Keratinocyte (primary cell): ENCODE results near the gene CLCN7. TPM values are rescaled to one million over a fixed set of nuclear protein-coding genes. Genes with fewer than 3 reads are reported as not detected.
A peak's percentile ranks its signal among the peaks of the same experiment; 100 is the strongest.

Source experiments
- DNase-seq: peaks from one replicate; pipeline ENCODE4 v3.0.0-alpha.2; 2011; ENCODE audit warnings: low read depth, missing footprints, low spot score
- FAIRE-seq: peaks from 2 replicates; lab custom pipeline; 2011; peaks lifted over from hg19 to GRCh38; lab: Jason Lieb, UNC
- H2AFZ ChIP-seq: 2 replicates; pipeline ENCODE4 v1.6.0; 2012; ENCODE audit warnings: low read length, control low read depth, inconsistent platforms; ENCODE audit not compliant: control insufficient read depth
- H3K27ac ChIP-seq: 2 replicates; pipeline ENCODE4 v1.5.1; 2011; ENCODE audit warnings: low read length; ENCODE audit not compliant: control insufficient read depth, insufficient read depth
- H3K27me3 ChIP-seq: 3 replicates; pipeline ENCODE4 v1.6.0; 2011; ENCODE audit warnings: low read length; ENCODE audit not compliant: control insufficient read depth, insufficient read depth; ENCODE audit errors: extremely low read depth
- H3K36me3 ChIP-seq, 2 experiments: 2 replicates in 1 of 2; 3 replicates in 1 of 2; pipeline ENCODE4 v1.5.1; 2011; ENCODE audit warnings: low read length in 2 of 2, mild to moderate bottlenecking in 1 of 2; ENCODE audit not compliant: control insufficient read depth in 2 of 2, insufficient read depth in 2 of 2; ENCODE audit errors: extremely low read depth in 1 of 2
- H3K4me1 ChIP-seq: 3 replicates; pipeline ENCODE4 v1.5.1; 2011; ENCODE audit warnings: low read length; ENCODE audit not compliant: control insufficient read depth, insufficient read depth; ENCODE audit errors: extremely low read depth
- H3K4me2 ChIP-seq: 3 replicates; pipeline ENCODE4 v1.6.0; 2011; ENCODE audit warnings: low read depth, low read length; ENCODE audit not compliant: control insufficient read depth, insufficient read depth; ENCODE audit errors: extremely low read depth
- H3K4me3 ChIP-seq, 3 experiments: fragments of 200-600 bp in 1 of 3; sonication (generic) in 1 of 3; 2 replicates in 2 of 3; 3 replicates in 1 of 3; pipeline ENCODE4 v1.5.1; 2011 to 2016; ENCODE audit warnings: low read length in 3 of 3, mild to moderate bottlenecking in 3 of 3, control low read depth in 2 of 3, inconsistent platforms in 1 of 3, low read depth in 1 of 3, mixed read lengths in 1 of 3, mixed run types in 1 of 3, moderate library complexity in 1 of 3; ENCODE audit not compliant: control insufficient read depth in 2 of 3, insufficient read depth in 2 of 3; ENCODE audit errors: extremely low read depth in 1 of 3
- H3K79me2 ChIP-seq: 2 replicates; pipeline ENCODE4 v1.6.0; 2012; ENCODE audit warnings: low read length; ENCODE audit not compliant: control insufficient read depth, insufficient read depth
- H3K9ac ChIP-seq: 3 replicates; pipeline ENCODE4 v1.6.0; 2011; ENCODE audit warnings: low read length; ENCODE audit not compliant: control insufficient read depth, insufficient read depth; ENCODE audit errors: extremely low read depth
- H3K9me1 ChIP-seq: 3 replicates; pipeline ENCODE4 v1.6.0; 2011; ENCODE audit warnings: low read length; ENCODE audit not compliant: control insufficient read depth, insufficient read depth; ENCODE audit errors: extremely low read depth
- H3K9me3 ChIP-seq: 2 replicates; pipeline ENCODE4 v1.5.1; 2012; ENCODE audit warnings: low read depth, low read length; ENCODE audit not compliant: control insufficient read depth
- H4K20me1 ChIP-seq: 3 replicates; pipeline ENCODE4 v1.6.0; 2011; ENCODE audit warnings: low read length; ENCODE audit not compliant: control insufficient read depth, insufficient read depth; ENCODE audit errors: extremely low read depth
- CTCF ChIP-seq, 3 experiments: IDR thresholded peaks in 1 of 3; conservative IDR thresholded peaks in 1 of 3; optimal IDR thresholded peaks in 1 of 3; 2 replicates in 2 of 3; 3 replicates in 1 of 3; pipeline versions ENCODE3 to v1.5.1; 2011; ENCODE audit warnings: low read length in 3 of 3, mild to moderate bottlenecking in 3 of 3, moderate library complexity in 2 of 3, control low read depth in 1 of 3, inconsistent platforms in 1 of 3; ENCODE audit not compliant: insufficient read depth in 2 of 3; ENCODE audit errors: extremely low read depth in 1 of 3
- EZH2 ChIP-seq: IDR thresholded peaks from one replicate; pipeline ENCODE4 v1.6.1; 2012; ENCODE audit warnings: inconsistent platforms, mild to moderate bottlenecking, low read length, moderate library complexity
- dilution Hi-C: fragments of 300-500 bp; cut with MboI; formaldehyde crosslinking; loops from one replicate; pipeline ENCODE4 v1.7.0; 2020; ENCODE audit warnings: low sequenced_read_pairs; ENCODE audit not compliant: extremely low pct_ligation_motif_present
- polyA plus RNA-seq, 5 experiments: library from polyadenylated mRNA; depleted of rRNA in 3 of 5; stranded (reverse) in 3 of 5; stranded (forward) in 1 of 5; unstranded in 1 of 5; fragments of >200 nt; gene quantifications; 1 replicate in 1 of 5; 2 replicates in 3 of 5; 3 replicates in 1 of 5; pipeline versions ENCODE4 v1.2.1 to v1.2.3, GENCODE V29; 2011 to 2012; ENCODE audit warnings: missing spikeins in 2 of 5, low read depth in 1 of 5, low replicate concordance in 1 of 5

The CLCN7 gene
- polyA plus RNA-seq, 1 donor (not counting 4 experiments of a cell fraction or from before 2014, with no cell fraction given), result 13.3 TPM

- no peaks in the 10 kb centered on the region for H4K20me1 ChIP-seq
- TF ChIP-seq CTCF (optimal IDR thresholded peaks at IDR 0.05 in 1 of 3, IDR thresholded peaks at IDR 0.05 in 1 of 3, conservative IDR thresholded peaks at IDR 0.05 in 1 of 3; ENCODE audit: extremely low read depth in 1 of 3, insufficient read depth in 2 of 3, low read length in 3 of 3) (no peak), EZH2 (no peak)
- H3K36me3 ChIP-seq, result no peaks in the 10 kb centered on the region
- H3K9ac ChIP-seq, result no peak overlapping the region
- H3K9me1 ChIP-seq, result no peaks in the 10 kb centered on the region
- no peak overlapping the region for H3K4me3 ChIP-seq
- H2AFZ ChIP-seq, result no peak overlapping the region
- dilution Hi-C loops, result no loop called here
- H3K27ac ChIP-seq, result no peak overlapping the region
- peaks cover 13% of the 10 kb centered on the region for H3K79me2 ChIP-seq
- DNase-seq (no peak), FAIRE-seq (no peak)
- no peak overlapping the region for H3K4me2 ChIP-seq
- H3K9me3 ChIP-seq, result no peaks in the 10 kb centered on the region
- peaks cover 14% of the 10 kb centered on the region for H3K4me1 ChIP-seq
- H3K27me3 ChIP-seq, result no peaks in the 10 kb centered on the region
Measured at GRCh38 chr16:1477033-1477432, 2.2 kb upstream of the CLCN7 start.

- TF ChIP-seq CTCF (optimal IDR thresholded peaks at IDR 0.05 in 1 of 3, IDR thresholded peaks at IDR 0.05 in 1 of 3, conservative IDR thresholded peaks at IDR 0.05 in 1 of 3; ENCODE audit: extremely low read depth in 1 of 3, insufficient read depth in 2 of 3, low read length in 3 of 3), result no peak
- no peak for TF ChIP-seq EZH2
- Histone ChIP-seq H3K9me3 (no peaks in the 10 kb centered on the region), H2AFZ (peak overlapping the region; percentile 65), H3K9ac (peak overlapping the region; percentile 89), H3K4me1 (peaks cover 14% of the 10 kb centered on the region), H3K79me2 (peaks cover 26% of the 10 kb centered on the region), H3K36me3 (no peaks in the 10 kb centered on the region), H3K4me3 (peak overlapping the region; percentile 67 to 84 (median 76)), H3K4me2 (peak overlapping the region; percentile 97), H3K9me1 (no peaks in the 10 kb centered on the region), H4K20me1 (no peaks in the 10 kb centered on the region), H3K27ac (peak overlapping the region; percentile 77), H3K27me3 (no peaks in the 10 kb centered on the region)
- dilution Hi-C loops, result no loop called here
- DNase-seq, result no peak
- FAIRE-seq, result no peak
Measured at GRCh38 chr16:1475552-1476114, 805 bp upstream of the CLCN7 start.
